Dermis microvascular lymphatic vessel endothelial cell (primary cell): ENCODE results near the gene STK32C. TPM values are rescaled to one million over a fixed set of nuclear protein-coding genes. Genes with fewer than 3 reads are reported as not detected.
"Not testable (repeated sequence)": the region's sequence is repeated elsewhere in the genome, so short reads cannot be mapped to it uniquely, and the experiment has no call there.

Experiments used
- DNase-seq, 2 donors: peaks; one replicate each; pipeline versions ENCODE4 v3.0.0 to v3.0.0-alpha.2; 2010; ENCODE audit warnings: low read depth in 2 of 2
- total RNA-seq: library from RNA; depleted of rRNA; stranded (reverse); fragments of >200 nt; gene quantifications from 2 replicates; pipeline ENCODE4 v1.2.1, GENCODE V29; 2014

STK32C gene
- total RNA-seq, 1 donor from 2014 or later: 10.0 TPM

DNA sequence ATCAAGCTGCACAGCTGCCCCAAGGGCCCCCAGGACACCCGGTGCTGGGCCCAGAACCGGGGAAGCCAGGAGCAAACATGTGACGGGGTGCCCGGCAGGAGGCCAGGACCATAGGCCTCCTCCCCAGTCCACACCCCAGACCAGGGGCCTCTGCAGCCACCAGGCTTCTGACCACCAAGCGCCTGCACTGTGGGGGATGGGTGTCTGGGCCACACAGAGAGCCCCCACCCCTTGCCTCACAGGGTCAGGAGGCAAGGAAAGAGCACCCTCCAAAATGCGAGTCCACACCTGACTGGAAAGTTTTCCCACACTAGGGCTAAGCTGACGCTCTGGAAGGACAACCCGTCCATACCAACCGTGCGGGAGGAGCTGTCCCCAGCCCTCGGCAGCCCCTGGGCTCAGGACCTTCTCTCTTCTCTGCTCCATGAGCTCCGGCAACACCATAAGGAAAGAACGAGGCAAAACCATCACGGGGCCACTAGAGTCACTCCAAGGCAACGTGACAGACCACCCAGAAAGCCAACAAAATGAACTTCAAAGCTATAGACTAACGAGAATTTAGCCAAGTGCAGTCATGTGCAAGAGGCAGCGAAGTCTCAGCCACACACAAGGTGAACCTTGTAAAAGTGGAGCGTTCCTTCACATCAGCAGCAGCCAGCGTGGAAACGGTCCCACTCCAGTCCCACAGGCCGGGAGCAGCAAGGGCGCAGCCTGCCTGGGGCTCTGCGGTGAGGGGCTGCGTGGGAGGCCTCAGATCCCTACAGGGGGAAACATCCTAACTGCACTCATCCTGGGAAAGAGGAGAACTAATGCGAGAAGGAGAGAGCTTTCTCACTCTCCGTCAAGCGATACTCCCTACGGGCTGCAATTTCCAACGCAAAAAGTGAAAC, 5.1 kb downstream of the STK32C start:
- no peak for DNase-seq

DNA sequence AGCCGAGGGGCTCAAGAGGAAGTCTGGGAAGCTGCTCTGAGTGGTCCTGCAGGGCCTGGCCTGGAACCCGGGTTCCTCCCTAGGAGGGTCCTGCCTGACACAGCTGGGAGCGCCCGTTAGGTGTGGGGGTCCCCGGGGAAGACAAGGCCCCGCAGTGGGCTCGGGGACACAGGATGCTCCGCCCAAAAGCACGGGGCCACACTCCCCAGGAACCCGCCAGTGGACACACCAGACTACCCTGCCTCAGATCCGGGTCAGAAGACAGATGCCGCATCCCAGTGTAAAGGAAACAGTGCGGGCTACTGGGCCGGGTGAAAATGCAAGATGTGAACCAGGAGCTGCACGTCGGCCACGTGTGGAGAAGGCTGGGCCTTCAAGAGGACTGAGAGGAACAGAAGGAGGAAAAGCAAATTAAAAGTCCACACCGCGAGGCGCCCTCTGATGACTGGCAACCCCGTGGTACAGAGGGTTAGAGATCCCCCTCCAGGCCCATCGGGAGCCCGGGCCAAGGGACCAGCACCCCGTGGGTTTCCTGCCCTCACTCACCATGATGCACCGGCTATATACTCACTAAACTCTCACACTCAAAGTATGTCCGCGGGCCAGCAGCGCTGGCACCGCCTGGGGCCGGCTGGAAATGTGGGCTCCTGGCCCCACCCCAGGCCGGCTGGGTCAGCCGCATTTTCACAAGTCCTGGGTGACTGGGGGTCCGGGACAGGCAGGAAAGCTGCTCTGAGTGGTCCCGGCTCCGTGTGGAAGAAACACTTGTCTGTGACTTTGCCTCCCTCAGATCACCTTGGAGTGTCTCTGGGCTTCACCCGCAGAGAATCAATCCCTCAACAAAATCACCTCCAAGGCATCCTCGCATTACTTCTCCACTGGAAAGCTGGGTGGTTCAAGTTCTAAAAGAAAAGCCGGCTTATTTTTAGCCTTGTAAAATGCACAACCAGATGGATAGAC, 6.1 kb downstream of the STK32C start:
- no peak for DNase-seq

DNA sequence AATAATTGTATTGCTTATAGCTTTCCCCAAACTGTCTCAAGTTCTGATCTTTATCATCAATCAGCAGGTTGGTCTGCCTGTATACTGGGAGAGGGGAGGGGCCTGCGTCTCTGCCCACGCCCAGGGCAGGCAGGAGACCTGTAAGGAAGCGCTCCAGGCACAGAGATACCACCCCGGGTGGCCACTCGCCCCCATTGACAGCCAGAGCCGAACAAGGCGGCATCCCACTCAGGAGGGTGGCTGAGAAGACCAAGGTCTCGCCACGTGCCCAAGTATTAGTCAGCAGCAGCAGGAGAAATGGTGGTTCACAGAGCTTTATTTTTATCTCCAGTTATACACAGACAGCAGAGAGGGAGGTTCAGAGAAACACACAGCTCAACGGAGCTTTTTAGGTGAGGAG, 7.2 kb downstream of the STK32C start:
- DNase-seq: no peak

DNA sequence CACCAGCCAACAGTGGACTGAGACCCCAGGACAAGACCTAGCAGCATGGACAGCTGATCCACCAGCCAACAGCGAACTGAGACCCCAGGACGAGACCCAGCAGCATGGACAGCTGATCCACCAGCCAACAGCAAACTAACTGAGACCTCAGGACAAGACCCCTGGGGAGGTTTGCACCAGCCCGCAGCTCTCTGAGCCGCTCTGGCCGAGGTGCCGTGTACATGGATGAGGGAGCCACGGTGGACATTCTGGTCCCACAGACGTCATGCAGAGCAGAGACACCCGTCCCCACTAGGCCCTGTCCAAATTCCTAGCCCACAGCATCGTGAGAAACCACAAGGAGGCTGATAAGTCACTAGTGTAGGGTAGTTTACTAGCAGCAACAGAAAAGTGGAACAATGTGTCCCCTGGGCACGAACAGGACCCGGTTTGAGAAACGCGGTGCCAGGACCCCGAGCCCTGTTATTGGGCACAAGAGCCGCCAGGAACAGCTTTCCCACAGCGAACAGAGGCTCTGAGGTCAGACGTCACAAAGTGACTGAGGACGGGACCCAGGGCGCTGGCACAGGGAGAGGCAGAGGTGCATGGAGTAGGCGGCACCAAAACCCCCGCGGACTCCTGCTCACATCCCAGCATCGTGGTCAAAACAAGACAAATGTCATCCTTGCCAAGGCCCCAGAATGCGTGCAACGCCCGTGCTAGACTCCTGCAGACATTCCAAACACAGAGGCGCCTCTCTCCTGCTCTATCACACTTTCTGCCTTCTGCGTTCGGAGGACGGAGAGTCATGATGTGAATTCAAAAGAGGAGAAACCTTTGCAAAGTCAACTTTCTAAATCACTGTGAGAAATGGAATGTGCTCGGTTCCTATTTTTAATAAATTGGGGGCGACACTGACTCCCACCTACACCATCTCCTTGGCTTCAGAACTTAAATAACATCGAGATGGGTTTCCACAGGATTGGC, 8.1 kb downstream of the STK32C start:
- no peak for DNase-seq

DNA sequence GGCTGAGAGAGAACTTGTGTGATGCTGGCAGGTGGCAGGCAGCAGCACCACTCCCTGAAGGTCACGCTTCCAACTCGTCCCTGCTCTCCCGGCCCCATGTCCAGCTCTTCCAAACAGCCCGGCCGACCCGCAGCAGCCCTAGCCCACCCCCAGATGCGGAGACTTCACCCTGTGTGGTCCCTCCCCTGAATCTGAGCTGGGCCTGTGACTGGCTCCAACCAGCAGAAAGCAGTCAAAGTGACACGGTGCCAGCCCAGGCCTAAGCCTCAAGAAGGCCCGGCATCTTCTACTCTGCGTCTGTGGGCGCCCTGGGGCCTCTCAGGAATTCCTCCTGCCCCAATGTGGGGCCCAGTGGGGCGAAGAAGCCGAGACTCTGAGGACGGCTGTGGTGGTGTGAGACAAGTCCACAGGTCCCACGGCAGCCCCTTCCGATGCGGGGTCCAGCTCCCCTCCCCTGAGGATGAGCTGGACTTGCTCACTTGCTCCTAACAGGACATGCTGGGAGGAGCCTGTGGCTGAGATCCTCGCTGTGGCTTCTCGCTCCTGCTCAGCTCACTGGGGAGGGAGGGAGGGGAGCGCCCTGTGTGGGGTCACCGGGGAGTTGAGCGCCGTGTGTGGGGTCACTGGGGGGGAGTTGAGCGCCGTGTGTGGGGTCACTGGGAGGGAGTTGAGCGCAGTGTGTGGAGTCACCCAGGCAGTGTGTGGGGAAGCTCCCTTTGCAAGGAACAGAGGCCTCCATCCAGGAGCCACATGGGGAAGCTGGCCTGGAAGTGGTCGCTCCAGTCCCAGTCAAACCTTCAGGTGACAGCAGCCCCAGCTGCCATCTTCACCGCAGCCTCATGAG, 9.5 kb downstream of the STK32C start:
- no peak for DNase-seq

DNA sequence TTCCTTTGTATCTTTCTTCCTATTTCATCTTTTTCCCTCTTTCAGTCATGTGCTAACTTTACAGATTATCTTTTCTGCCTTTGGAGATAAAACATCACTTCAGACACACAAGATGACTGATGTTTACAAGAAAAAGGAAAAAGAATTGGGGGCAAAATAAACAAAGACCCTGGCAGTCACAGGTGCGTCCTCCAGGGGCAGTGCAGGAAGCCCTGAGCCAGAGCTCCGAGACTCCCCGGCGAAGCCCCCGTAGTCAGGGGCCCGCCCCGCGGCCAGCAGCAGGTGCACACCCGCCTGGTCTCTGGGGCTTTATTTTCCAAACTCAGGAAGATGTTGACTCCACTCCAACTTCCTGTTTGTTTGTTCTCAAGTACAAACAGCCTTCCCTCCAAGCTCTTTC, 10.2 kb downstream of the STK32C start:
- no peak for DNase-seq

DNA sequence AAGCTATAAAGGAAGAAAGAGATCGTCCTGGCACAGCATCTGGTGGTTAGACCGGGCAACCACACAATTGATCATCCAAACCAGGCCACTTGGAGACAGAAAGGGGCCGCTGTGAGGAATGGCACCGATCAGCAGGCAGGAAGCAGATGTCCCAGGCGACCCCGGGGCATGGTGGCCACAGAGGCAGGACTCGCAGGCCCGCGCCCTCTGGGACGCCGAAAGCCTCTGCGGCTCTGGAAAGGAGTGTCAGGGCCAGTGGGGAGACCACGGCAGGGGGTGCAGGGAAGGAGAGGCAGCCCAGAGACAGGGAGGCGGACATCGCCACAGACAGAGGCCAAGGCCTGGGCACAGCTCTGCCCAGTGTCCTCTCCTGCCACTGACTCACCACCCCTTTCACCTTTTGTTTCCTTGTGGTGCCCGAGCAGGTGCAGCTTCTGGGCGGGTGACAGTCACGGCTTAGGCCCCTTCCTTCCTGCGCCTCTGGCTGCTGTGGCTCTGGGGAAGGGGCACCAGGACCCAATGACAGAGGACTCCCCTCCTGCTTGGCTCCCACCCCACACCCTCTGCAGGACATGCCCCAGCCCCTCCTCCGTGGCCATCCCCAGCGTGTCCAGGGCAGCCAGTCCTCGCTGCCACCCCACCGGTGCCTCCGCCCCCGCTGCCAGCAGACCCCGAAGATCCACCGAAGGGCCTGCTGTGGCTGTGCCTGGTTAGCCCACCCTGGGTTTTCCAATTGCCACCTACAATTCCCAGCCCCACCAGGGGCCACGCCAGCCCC, 10.9 kb downstream of the STK32C start:
- DNase-seq: no peak

DNA sequence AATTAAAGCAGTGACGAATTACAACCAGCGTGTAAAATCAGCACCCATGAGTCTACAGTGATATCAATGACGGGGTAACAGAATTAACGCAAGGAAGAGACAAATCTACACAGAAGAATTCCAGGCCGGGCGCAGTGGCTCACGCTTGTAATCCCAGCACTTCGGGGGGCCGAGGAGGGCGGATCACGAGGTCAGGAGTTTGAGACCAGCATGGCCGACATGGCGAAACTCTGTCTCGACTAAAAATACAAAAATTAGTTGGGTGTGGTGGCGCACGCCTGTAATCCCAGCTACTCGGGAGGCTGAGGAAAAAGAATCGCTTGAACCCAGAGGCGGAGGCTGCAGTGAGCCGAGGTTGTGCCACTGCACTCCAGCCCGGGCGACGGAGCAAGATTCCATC, 12.3 kb downstream of the STK32C start:
- not testable (repeated sequence) for DNase-seq

DNA sequence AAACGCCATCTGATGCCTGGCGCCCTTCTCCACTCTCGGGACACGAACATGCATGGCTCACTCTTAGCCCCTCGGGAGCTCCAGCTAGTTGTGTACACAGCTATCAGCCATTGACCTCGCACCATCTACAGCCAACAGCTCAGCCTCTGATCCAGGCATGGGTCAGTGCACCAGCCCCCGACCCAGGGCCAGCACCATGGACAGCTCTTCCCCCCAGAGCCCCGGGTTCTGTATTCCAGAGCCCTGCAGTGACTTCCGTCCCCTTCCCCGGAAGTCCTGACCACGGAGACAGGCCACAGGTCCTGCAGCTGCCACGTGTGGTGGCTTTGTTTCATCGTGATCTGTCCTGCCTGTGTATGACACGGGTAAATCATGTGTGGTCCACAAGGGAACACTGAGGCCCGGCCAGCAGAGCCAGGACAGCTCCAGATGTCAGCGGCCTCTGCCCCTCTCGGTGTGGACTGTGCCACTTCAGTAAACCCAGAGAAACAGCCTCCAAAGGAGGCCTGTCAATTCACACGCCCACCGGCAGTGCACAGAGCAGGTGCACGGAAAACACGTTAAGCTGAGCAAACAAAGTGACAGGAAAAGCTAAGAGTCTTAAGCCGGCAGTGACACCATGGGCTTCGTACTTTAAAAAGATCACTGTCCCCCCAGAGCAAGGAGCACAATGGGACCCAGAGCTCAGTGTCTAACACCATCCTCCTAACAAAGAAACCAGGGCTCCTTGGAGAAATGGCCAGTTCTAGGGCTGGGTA, 13.0 kb downstream of the STK32C start:
- no peak for DNase-seq

DNA sequence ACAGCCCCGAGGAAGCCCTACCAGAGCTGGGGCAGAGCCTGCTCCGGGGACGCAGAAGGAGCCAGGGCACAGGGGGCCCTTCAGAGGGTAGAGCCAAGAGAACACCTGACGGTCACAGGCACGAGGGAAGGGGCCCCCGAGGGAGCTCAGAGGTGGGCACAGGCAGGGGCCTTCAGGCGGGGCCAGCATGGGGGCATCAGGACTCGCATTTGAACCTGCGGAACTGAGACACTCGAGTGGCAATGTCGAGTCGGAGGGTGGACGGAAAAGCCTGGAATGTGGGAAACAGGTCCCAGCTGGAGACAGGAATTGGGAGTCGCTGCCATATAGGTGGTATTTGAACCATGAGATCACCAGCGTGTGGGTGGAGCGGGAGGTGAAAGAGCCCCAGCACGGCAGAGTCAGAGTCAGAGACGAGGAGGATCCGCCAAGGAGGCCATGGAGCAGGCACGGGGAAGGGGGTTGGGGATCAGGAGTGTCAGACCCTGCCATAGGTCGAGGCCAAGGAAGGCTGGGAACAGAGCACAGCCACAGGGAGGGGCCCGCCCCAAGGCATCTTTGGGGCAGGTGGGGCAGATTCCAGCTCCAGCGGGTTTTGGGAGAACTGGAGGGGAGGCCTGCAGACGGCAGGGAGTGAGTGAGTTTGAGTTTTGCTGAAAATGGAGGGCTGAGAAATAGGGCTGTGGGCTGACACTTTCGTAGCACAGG, 13.8 kb downstream of the STK32C start:
- DNase-seq: no peak

DNA sequence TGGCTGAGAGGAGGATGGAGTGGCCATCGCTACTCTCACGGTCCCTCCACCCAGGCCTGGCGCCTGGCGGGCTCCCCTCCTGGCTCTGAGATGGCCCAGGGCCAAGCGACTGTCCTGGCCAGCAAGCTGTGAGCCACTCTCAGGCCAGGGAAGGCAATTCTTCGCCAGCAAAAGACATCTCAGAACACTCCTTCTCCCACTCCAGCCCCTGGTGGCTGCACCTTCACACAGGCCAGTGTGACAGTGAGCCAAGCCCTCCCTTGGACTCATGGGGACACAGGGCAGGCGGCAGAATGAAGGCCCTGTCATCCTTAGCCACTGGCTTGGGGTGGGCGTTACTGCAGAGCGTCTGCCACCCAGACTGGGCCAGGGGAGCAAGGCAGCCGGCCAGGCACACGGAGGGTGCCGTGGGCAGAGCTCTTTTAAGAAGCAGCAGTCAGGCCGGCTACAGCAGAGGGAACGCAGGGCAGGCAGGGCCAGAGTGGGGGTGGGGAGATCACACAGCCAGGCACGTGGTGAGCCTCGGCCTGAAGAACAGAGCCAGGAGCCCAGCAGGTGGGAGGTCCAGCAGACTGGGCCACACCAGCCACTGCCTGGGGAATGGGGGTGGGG, 14.4 kb downstream of the STK32C start:
- DNase-seq: no peak

DNA sequence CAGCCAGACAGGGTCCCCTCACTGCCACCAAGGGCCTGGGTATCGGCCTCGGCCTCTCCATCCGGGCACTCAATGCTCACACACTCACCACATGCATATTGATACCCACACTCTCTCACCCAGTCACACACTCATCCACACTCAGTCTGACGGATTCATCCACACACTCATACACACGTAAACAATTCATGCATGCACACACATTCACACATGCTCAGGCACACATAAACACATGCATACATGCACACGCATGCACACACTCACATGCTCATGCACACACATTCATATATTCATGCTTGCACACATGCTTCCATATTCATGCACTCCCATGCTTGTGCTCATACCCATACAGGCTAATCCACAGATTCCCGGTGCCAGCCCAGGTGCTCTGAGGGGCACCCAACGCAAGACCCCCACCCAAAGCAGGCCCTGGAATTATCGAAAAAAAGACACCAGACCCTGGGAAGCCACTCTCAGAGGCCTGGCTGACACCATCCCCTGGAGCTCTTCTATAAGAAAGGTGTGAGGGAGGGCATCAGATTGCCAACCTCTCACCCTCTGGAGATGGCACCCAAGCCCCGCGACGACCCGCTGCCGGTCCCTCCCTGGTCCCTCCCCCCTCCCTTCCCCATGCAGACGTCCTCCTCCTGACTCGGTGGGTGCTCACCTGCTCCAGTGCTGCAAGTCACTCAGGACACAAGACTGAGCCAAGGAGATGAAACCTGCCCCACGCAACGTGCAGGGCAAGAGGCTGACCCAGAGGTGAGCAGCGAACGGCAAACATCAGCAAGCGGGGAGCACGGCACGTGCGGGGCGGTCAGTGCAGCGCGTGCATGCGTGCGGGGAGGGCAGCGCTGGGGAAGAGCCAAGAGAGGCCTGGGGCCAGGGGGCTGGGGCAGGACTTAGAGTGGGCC, 15.2 kb downstream of the STK32C start:
- DNase-seq: no peak

DNA sequence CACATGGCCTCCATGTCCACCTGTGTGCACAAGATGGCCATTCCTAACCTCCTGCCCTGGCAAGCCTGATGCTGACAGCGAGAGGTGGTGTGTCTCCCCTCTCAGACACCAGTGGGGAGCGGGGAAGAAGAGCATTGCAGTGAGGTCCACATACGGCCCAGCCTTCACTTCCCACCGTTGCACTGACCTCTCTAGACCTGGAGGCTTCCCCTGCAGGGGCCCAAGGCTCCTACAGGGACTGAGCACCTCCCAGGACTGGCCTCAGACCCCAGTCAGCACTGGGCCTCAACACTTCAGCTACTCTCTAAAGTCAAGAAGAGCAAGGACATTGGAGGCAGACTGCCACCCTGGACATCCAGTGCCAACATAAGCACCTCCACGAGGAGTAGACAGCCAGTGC, 15.9 kb downstream of the STK32C start:
- no peak for DNase-seq

DNA sequence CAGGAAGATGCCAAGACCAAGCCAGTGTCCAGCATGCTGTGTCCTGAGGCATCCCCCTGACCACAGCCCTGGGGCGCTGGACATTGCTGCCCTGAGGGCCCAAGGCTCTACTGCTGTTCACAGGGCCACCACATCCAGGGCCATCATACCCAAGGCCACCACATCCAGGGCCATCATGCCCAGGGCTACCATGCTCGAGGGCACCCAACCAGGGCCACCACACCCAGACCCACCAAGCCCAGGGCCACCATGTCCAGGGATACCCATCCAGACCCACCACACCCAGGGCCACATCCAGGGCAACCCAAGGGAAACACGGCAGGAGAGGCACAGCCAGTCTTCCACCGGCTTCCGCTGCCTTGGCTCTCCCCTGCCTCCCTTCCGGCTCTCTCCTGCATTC, 17.1 kb downstream of the STK32C start:
- no peak for DNase-seq

DNA sequence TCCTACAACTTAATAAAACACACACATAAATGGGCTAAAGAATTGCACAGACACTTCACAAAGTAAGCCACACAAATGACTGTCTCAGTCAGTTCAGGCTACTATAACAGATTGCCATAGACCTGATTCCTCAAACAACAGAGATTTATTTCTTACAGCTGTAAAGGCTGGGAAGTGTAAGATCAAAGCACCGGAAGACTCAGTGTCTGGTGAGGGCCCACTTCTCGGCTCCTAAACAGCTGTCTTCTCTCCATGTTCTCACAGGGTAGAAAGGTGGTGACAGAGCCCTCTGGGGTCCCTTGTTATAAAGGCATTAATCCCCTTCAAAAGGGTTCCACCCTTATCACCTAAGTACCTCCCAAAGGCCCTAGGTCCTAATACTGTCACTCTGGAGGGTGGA, 18.3 kb downstream of the STK32C start:
- DNase-seq: no peak

DNA sequence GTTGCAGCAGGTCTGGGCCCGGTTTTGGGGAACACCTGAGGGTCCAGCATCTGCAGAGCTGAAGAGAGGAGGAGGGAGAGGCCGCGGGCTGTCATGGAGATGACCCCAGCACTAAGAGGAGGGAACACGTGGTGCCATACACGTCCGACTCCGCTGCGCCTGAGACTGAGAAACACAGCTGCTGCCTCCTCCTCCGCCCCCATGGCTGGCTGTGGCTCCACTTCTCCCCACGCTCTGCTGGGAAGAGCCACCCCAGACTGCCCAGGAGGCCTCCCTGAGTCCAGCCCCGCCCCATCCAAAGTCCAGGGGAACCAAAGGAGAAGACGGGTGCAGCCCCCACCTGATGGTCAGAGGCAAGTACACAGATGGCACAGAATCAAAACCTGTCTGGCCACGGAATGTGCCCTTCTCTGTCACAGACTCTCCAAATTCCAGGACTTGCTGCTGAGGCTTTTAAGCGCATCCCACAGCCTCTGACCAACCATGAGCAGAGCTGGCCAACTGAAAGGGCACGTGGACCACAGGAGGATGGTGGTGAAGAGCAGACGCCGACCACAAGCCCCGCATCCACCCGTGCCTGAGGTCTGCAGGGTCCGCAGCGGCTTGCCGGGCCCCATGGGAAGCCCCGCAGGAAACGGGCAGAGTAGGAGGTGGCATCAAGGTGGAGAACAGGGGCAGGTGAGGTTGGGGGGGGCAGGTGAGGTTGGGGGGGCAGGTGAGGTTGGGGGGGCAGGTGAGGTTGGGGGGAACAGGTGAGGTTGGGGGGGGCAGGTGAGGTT, 24.0 kb downstream of the STK32C start:
- DNase-seq: no peak
